WTC11 (cell line): ENCODE measurements around the gene NFATC1. TPM values are rescaled to one million over a fixed set of nuclear protein-coding genes. Genes with fewer than 3 reads are reported as not detected.

Experiments
- ATAC-seq: fragments of 200-7000 bp; cut with Tn5 transposase; 2 replicates; pipeline ENCODE4 v1.10.0; 2021; ENCODE audit warnings: mild to moderate bottlenecking, moderate library complexity
- CTCF ChIA-PET: fragments of 300-600 bp; sonication (Branson Sonifier 250); formaldehyde crosslinking; loops from one replicate; lab custom pipeline; 2021; ENCODE audit warnings: antibody characterized with exemption; lab: Charles Lee
- POLR2A ChIA-PET: fragments of 350-600 bp; sonication (Branson Sonifier 250); formaldehyde crosslinking; loops from one replicate; lab custom pipeline; 2021; ENCODE audit warnings: antibody characterized with exemption; lab: Charles Lee
- DNase-seq: peaks from one replicate; pipeline ENCODE4 v3.0.0; 2021; ENCODE audit warnings: low spot score
- H3K27ac Mint-ChIP-seq: 2 replicates; pipeline ENCODE4 v1.8.0; 2021; ENCODE audit warnings: mixed read lengths
- H3K27me3 Mint-ChIP-seq: 2 replicates; pipeline ENCODE4 v1.8.0; 2021; ENCODE audit warnings: low read depth, mild to moderate bottlenecking, moderate library complexity, mixed read lengths
- H3K36me3 Mint-ChIP-seq: 2 replicates; pipeline ENCODE4 v1.8.0; 2021; ENCODE audit warnings: mixed read lengths
- H3K4me1 Mint-ChIP-seq: 2 replicates; pipeline ENCODE4 v1.8.0; 2022; ENCODE audit warnings: mixed read lengths
- H3K4me3 Mint-ChIP-seq: 2 replicates; pipeline ENCODE4 v1.8.0; 2021; ENCODE audit warnings: mild to moderate bottlenecking, moderate library complexity, mixed read lengths
- H3K9me3 Mint-ChIP-seq: 2 replicates; pipeline ENCODE4 v1.8.0; 2021; ENCODE audit warnings: mixed read lengths
- ATF6 ChIP-seq: sonication (generic); formaldehyde crosslinking; IDR thresholded peaks from 2 replicates; pipeline ENCODE4 v1.8.1; 2023; ENCODE audit warnings: mild to moderate bottlenecking, missing genetic modification reagents
- CTCF ChIP-seq: fragments of 200-600 bp; IDR thresholded peaks from 2 replicates; pipeline ENCODE4 v1.8.0; 2022; ENCODE audit warnings: antibody characterized with exemption
- ERG ChIP-seq: fragments of 250-450 bp; sonication (Bioruptor Pico); IDR thresholded peaks from 2 replicates; pipeline ENCODE4 v1.8.0; 2021; ENCODE audit warnings: mild to moderate bottlenecking
- ESRRA ChIP-seq: sonication (generic); formaldehyde crosslinking; IDR thresholded peaks from 2 replicates; pipeline ENCODE4 v1.8.1; 2022; ENCODE audit warnings: mild to moderate bottlenecking, missing genetic modification reagents, borderline replicate concordance
- FOXK1 ChIP-seq: sonication (generic); formaldehyde crosslinking; IDR thresholded peaks from 2 replicates; pipeline ENCODE4 v1.8.0; 2022; ENCODE audit warnings: mild to moderate bottlenecking, moderate library complexity, missing genetic modification reagents
- FOXP1 ChIP-seq: sonication (generic); formaldehyde crosslinking; IDR thresholded peaks from 2 replicates; pipeline ENCODE4 v1.8.0; 2022; ENCODE audit warnings: missing genetic modification reagents, mild to moderate bottlenecking, moderate library complexity, borderline replicate concordance
- GTF2I ChIP-seq: fragments of 250-450 bp; sonication (Bioruptor Pico); conservative IDR thresholded peaks from 2 replicates; pipeline ENCODE4 v1.4.0; 2021; ENCODE audit warnings: mild to moderate bottlenecking
- HMGXB4 ChIP-seq: sonication (generic); formaldehyde crosslinking; IDR thresholded peaks from 2 replicates; pipeline ENCODE4 v1.8.1; 2023; ENCODE audit warnings: mild to moderate bottlenecking, moderate library complexity, missing genetic modification reagents
- KAT7 ChIP-seq: sonication (generic); formaldehyde crosslinking; IDR thresholded peaks from 2 replicates; pipeline ENCODE4 v1.8.1; 2023; ENCODE audit warnings: missing genetic modification reagents, mild to moderate bottlenecking, borderline replicate concordance
- RELA ChIP-seq: sonication (generic); formaldehyde crosslinking; IDR thresholded peaks from 2 replicates; pipeline ENCODE4 v1.8.1; 2022; ENCODE audit warnings: missing genetic modification reagents, mild to moderate bottlenecking, borderline replicate concordance
- TEAD1 ChIP-seq: sonication (generic); formaldehyde crosslinking; IDR thresholded peaks from 2 replicates; pipeline ENCODE4 v1.8.0; 2022; ENCODE audit warnings: mild to moderate bottlenecking, missing genetic modification reagents
- USF1 ChIP-seq: sonication (generic); formaldehyde crosslinking; IDR thresholded peaks from 2 replicates; pipeline ENCODE4 v1.8.0; 2022; ENCODE audit warnings: mild to moderate bottlenecking, missing genetic modification reagents
- ZNF138 ChIP-seq: sonication (generic); formaldehyde crosslinking; conservative IDR thresholded peaks from 2 replicates; pipeline ENCODE4 v1.8.1; 2022; ENCODE audit warnings: mild to moderate bottlenecking, moderate library complexity, missing genetic modification reagents
- ZNF219 ChIP-seq: sonication (generic); formaldehyde crosslinking; IDR thresholded peaks from 2 replicates; pipeline ENCODE4 v1.8.0; 2023; ENCODE audit warnings: missing genetic modification reagents, mild to moderate bottlenecking, borderline replicate concordance
- ZNF532 ChIP-seq: fragments of 250-450 bp; sonication (Bioruptor Pico); IDR thresholded peaks from 2 replicates; pipeline ENCODE4 v1.9.0; 2021; ENCODE audit warnings: mild to moderate bottlenecking, borderline replicate concordance
- total RNA-seq: library from RNA; stranded (reverse); gene quantifications from 3 replicates; pipeline ENCODE4 v1.2.3, GENCODE V29; 2021
- TF ChIP-seq, protein P1 (sequence below): sonication (generic); formaldehyde crosslinking; IDR thresholded peaks from 2 replicates; pipeline ENCODE4 v1.8.1; 2022; ENCODE audit warnings: missing genetic modification reagents, borderline replicate concordance
- TF ChIP-seq, protein P2 (sequence below): sonication (generic); formaldehyde crosslinking; IDR thresholded peaks from 2 replicates; pipeline ENCODE4 v1.8.1; 2023; ENCODE audit warnings: mild to moderate bottlenecking, missing genetic modification reagents, moderate library complexity
- TF ChIP-seq, protein P3 (sequence below): sonication (generic); formaldehyde crosslinking; IDR thresholded peaks from 2 replicates; pipeline ENCODE4 v1.8.1; 2023; ENCODE audit warnings: mild to moderate bottlenecking, missing genetic modification reagents, moderate library complexity

Gene NFATC1
- total RNA-seq, 1 experiment from 2014 or later, result 20.2 TPM

DNA sequence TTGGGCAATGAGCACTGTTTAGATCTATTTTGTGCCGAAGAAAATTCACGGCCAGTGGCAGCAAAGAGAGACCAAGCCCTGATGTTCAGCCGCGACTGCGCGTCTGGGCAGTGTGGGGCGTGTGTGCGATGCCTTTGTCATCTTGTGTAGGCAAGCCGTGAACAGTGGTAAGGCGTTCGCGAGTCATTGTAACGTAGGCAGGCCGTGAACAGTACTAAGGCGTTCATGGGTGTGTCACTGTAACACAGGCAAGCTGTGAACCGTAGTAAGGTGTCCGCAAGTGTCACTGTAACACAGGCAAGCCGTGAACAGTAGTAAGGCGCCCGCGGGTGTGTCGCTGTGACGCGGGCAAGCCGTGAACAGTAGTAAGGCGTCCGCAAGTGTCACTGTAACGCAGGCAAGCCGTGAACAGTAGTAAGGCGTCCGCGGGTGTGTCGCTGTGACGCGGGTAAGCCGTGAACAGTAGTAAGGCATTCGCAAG lies 99.9 kb downstream of the NFATC1 start:
- no peaks in the 10 kb centered on the region for H3K4me1 Mint-ChIP-seq
- no peak for DNase-seq

More for the DNA sequence above, 99.9 kb downstream of the NFATC1 start:
- no peak overlapping the region for H3K4me3 Mint-ChIP-seq
- ChIA-PET CTCF (interaction anchor here (0.7 kb wide), 1 partner anchor 30 kb away, joined by 3 read pairs; no protein-coding TSS in a partner anchor), POLR2A (no interaction called here)
- no peak for TF ChIP-seq USF1 (CRISPR knock-in tag)
- no peak for TF ChIP-seq RELA (CRISPR knock-in tag)
- TF ChIP-seq GTF2I (CRISPR knock-in tag), result no peak
- TF ChIP-seq KAT7, result no peak
- TF ChIP-seq ESRRA (CRISPR knock-in tag), result no peak
- TF ChIP-seq HMGXB4, result no peak
- no peak for TF ChIP-seq TEAD1
- TF ChIP-seq ATF6 (CRISPR knock-in tag), result no peak
- no peak for TF ChIP-seq CTCF
- TF ChIP-seq FOXP1 (CRISPR knock-in tag), result no peak
- TF ChIP-seq ZNF532 (CRISPR knock-in tag), result no peak
- no peak for TF ChIP-seq ZNF219 (CRISPR knock-in tag)
- no peak for TF ChIP-seq ZNF138 (CRISPR knock-in tag)
- TF ChIP-seq, protein P1, sequence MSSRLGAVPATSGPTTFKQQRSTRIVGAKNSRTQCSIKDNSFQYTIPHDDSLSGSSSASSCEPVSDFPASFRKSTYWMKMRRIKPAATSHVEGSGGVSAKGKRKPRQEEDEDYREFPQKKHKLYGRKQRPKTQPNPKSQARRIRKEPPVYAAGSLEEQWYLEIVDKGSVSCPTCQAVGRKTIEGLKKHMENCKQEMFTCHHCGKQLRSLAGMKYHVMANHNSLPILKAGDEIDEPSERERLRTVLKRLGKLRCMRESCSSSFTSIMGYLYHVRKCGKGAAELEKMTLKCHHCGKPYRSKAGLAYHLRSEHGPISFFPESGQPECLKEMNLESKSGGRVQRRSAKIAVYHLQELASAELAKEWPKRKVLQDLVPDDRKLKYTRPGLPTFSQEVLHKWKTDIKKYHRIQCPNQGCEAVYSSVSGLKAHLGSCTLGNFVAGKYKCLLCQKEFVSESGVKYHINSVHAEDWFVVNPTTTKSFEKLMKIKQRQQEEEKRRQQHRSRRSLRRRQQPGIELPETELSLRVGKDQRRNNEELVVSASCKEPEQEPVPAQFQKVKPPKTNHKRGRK (CRISPR knock-in tag), result no peak
- TF ChIP-seq, protein P2, sequence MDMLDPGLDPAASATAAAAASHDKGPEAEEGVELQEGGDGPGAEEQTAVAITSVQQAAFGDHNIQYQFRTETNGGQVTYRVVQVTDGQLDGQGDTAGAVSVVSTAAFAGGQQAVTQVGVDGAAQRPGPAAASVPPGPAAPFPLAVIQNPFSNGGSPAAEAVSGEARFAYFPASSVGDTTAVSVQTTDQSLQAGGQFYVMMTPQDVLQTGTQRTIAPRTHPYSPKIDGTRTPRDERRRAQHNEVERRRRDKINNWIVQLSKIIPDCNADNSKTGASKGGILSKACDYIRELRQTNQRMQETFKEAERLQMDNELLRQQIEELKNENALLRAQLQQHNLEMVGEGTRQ (CRISPR knock-in tag), result no peak
- no peak for TF ChIP-seq ERG (CRISPR knock-in tag)
- TF ChIP-seq, protein P3, sequence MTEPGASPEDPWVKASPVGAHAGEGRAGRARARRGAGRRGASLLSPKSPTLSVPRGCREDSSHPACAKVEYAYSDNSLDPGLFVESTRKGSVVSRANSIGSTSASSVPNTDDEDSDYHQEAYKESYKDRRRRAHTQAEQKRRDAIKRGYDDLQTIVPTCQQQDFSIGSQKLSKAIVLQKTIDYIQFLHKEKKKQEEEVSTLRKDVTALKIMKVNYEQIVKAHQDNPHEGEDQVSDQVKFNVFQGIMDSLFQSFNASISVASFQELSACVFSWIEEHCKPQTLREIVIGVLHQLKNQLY (CRISPR knock-in tag), result no peak
- no peak for TF ChIP-seq FOXK1 (CRISPR knock-in tag)
- H3K27me3 Mint-ChIP-seq, result no peaks in the 10 kb centered on the region; the same call in 1 of the 2 replicates
- peaks cover 33% of the 10 kb centered on the region for H3K9me3 Mint-ChIP-seq
- ATAC-seq, result no peak
- peaks cover 23% of the 10 kb centered on the region for H3K36me3 Mint-ChIP-seq
- H3K27ac Mint-ChIP-seq, result no peak overlapping the region
